GM10266 (cell line): Measurements from ENCODE around the gene SNRPD2.

Experiments used
- DNase-seq: peaks from one replicate; pipeline ENCODE4 v3.0.0; 2012; ENCODE audit errors: extremely low spot score
- TF ChIP-seq, protein P1 (sequence below): IDR thresholded peaks from 2 replicates; pipeline ENCODE4 v1.5.1; 2012; ENCODE audit warnings: mild to moderate bottlenecking, low read depth; ENCODE audit not compliant: control insufficient read depth, insufficient read depth; ENCODE audit errors: missing control alignments

SNRPD2 gene

DNA sequence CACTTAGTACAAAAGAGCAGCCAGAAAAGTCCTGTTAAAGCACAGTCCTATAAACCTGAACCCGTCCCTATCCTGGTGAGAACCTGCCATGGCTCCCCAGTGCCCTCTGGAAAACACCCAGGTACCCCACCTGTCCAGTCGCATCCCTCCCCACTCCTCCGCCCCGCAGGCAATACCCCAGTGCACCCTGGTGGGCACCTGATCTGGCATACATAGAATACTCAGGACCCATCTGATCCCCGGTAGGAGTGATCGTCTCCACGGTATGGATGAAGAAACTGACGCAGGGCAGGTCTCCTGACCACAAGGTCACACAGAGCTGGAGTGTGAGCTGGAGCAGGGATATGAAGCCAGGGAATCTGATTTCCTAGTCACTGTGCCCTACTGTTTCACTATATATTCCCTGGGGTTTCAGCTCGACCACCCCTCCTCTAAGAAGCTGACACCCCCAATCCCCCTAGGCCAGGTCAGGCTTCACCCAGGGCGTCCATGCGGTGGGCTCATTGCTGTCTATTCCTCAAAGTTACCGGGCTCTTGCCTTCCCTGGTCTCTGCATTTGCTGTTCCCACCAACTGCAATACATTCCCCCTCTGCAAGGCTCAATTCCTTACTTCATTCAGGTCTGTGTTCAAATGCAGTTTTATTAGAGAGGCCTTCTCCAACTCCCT is 26.4 kb upstream of the SNRPD2 start:
- DNase-seq = no peak
- TF ChIP-seq, protein P1, sequence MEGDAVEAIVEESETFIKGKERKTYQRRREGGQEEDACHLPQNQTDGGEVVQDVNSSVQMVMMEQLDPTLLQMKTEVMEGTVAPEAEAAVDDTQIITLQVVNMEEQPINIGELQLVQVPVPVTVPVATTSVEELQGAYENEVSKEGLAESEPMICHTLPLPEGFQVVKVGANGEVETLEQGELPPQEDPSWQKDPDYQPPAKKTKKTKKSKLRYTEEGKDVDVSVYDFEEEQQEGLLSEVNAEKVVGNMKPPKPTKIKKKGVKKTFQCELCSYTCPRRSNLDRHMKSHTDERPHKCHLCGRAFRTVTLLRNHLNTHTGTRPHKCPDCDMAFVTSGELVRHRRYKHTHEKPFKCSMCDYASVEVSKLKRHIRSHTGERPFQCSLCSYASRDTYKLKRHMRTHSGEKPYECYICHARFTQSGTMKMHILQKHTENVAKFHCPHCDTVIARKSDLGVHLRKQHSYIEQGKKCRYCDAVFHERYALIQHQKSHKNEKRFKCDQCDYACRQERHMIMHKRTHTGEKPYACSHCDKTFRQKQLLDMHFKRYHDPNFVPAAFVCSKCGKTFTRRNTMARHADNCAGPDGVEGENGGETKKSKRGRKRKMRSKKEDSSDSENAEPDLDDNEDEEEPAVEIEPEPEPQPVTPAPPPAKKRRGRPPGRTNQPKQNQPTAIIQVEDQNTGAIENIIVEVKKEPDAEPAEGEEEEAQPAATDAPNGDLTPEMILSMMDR = no peak

DNA sequence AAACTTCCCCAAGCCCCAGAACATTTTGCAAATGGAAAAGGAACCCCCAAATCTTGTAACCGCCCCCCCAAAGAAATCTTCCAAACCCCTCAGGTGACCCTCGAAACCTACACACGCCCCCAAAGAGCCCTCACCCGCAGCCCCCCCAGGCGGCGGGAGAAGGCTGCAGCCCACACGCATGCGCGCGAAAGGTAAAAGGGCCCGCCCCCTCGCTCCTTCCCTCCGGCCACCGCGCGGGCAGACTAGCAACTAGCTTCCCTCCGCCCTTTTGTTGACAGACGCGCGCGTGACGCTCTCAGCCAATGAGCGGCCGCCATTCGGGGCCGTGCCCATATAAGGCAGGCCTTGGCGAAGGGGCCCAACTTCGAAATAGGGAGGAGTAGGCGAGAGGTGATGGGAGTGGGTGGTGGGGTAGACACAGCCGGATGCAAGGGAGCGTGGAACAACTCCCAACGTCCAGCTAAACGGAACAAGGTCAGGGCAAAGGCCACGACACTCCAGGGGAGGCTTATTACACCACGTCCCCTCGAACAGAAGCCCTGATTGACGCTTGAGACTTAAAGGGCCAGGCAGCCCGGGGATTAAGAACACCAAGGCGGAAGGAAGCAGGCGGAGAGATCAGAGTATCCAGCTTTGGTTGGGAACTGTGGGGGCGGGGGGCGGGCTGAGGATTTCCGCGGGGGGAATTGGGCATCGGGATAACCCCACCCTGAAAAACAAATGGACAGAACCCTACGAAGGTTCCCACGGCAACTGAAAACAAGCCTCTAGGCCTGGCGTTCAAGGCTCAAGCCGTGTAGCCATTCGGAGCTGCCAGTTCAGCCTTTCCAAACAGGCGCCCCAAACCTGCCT is 25.6 kb upstream of the SNRPD2 start:
- DNase-seq = peak; percentile 96
- TF ChIP-seq, protein P1 = peak; percentile 33

DNA sequence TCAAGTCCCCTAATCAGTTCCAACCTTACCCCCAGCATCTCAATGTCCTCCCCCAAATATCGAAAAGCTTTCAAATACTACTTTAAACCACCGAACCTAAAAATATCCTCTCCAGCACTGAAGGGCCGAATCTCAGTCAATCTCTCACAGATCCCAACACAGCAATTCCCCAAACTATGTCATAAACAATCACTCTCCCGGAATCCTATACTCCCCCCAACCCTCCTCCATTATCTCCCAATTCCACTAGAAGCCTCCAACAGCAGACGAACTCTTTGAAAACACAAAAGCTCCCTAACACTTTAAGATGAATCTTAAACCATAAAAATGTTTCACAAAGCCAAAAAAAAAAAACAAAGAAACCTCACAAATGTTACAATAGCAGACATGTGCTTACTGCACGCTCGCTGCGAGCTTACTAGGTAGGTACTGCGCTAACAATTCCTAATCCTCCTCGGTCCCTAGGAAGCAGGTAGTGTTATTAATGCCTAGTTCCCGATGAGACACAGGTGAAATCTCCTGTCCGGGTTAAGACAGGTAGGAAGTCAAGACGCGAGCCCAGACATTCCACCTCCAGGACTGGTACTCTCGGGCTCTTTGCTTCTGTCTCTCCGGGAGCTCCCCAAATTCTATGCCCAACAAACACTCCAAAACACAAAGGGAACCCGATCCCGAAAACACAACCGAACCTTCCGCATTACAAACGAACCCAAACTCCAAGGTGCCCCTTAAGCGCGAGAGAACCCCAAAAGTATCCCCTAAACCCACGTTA is 24.8 kb upstream of the SNRPD2 start:
- DNase-seq = no peak
- TF ChIP-seq, protein P1 = no peak

DNA sequence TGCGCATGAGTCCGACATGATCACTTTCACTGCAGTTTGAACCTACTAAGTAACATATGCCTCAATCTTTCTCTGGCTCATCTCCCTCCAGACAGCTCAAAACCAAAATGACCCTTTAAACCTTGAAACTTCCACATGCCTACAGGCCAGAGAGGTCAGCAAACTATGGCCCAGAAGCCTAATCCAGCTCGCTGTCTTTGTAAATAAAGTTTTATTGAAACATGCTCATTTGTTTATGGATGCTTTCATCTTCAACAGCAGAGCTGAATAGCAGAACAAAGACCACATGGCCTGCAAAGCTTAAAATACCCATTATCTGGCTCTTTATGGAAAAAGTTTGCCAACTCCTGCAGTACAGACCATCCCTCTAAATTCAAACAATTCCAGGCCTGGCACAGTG is 23.4 kb upstream of the SNRPD2 start:
- TF ChIP-seq, protein P1 = no peak
- DNase-seq = no peak

DNA sequence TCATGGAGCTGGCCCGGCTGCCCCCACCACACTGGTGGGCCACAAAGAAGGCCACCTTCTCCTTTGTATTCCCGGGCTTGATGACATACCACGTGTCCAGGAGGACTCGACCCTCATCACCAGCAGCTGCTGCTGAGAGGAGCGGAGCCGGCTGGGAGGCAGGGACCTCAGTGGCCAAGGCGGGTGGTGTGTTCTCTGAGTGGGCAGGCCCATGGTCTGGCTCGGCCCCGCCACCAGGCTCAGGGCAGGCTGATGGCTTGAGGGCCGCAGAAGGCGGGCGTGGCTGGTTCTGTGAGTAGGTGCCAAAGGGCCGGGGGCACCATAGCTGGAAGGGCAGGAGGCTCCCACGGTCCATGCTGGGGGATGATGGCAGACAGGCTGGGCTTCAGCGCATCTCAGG is 21.4 kb upstream of the SNRPD2 start:
- no peak for DNase-seq
- TF ChIP-seq, protein P1 = no peak

DNA sequence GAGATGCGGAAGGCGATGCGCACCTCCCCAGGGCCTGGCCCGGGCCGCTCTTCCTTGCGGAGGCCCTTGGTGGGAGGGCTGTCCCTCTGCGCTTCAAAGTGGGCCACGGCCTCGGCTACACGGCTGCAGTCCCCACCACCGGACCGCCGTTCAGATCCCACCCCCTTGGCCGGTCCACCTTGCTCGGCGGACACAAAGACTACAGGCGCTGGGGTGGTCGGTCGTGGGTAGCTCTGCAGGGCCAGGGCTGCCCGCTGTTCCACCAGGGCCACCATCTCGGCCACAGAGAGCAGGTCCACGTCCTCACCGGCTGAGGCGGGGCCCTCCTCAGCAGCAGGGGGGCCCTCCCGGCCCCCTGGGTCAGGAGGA is 20.9 kb upstream of the SNRPD2 start:
- no peak for DNase-seq

More for the DNA sequence above, 20.9 kb upstream of the SNRPD2 start:
- TF ChIP-seq, protein P1 = no peak
